Left ventricle myocardium superior (tissue), 1 donor: ENCODE data around the gene FAM184B. TPM values are rescaled to one million over a fixed set of nuclear protein-coding genes. Genes with fewer than 3 reads are reported as not detected.
"Not testable (repeated sequence)": the region's sequence is repeated elsewhere in the genome, so short reads cannot be mapped to it uniquely, and the experiment has no call there.

Experiments used
- ATAC-seq: fragments of 200-7000 bp; cut with Tn5 transposase; one replicate; pipeline ENCODE4 v1.9.1; 2020; ENCODE audit warnings: mild to moderate bottlenecking, moderate library complexity
- DNase-seq: peaks from one replicate; pipeline ENCODE4 v3.0.0-alpha.2; 2020
- intact Hi-C: fragments of 100-400 bp; cut with micrococcal nuclease; formaldehyde crosslinking; loops from one replicate; pipeline ENCODE4 v1.11.0; 2022
- total RNA-seq: library from RNA; stranded (reverse); fragmentation: NEBNext Ultra II Directional; extraction: Animal tissue kit (Norgen Biotek cat#: 25700); gene quantifications from one replicate; pipeline ENCODE4 v1.2.1, GENCODE V29; 2021
- donor health status: DM: no; HTN: yes; CAD: no; lungs with severe emphysema.

FAM184B gene
- total RNA-seq, 1 donor from 2014 or later = not detected

- ATAC-seq (no peak), DNase-seq (no peak)
- intact Hi-C loops = no loop called here
Observed at GRCh38 chr4:17726911-17727310, 54.5 kb downstream of the FAM184B start.

GRCh38 chr4:17723648-17724047 lies 57.8 kb downstream of the FAM184B start:
- intact Hi-C loops = no loop called here
- no peak for ATAC-seq
- no peak for DNase-seq

GRCh38 chr4:17722356-17722700 lies 59.1 kb downstream of the FAM184B start:
- intact Hi-C loops = no loop called here
- ATAC-seq = no peak
- DNase-seq = no peak

GRCh38 chr4:17721496-17722355 lies 59.7 kb downstream of the FAM184B start:
- no peak for ATAC-seq
- intact Hi-C loops = no loop called here
- no peak for DNase-seq

- ATAC-seq (no peak), DNase-seq (no peak)
- intact Hi-C loops = no loop called here
Observed at GRCh38 chr4:17719106-17719505, 62.3 kb downstream of the FAM184B start.

- DNase-seq (no peak), ATAC-seq (no peak)
- intact Hi-C loops = no loop called here
Observed at GRCh38 chr4:17718471-17718870, 63.0 kb downstream of the FAM184B start.

GRCh38 chr4:17717301-17717700 lies 64.1 kb downstream of the FAM184B start:
- ATAC-seq (no peak), DNase-seq (no peak)
- intact Hi-C loops = no loop called here

- DNase-seq (no peak), ATAC-seq (no peak)
- intact Hi-C loops = no loop called here
Observed at GRCh38 chr4:17715511-17715910, 65.9 kb downstream of the FAM184B start.

- no peak for DNase-seq
- intact Hi-C loops = no loop called here
- ATAC-seq = no peak
Observed at GRCh38 chr4:17713779-17714178, 67.6 kb downstream of the FAM184B start.

- no peak for ATAC-seq
- no peak for DNase-seq
- intact Hi-C loops = no loop called here
Observed at GRCh38 chr4:17712166-17712565, 69.3 kb downstream of the FAM184B start.

- DNase-seq, intact Hi-C loops, ATAC-seq: not testable (repeated sequence)
Observed at GRCh38 chr4:17711206-17711605, 70.2 kb downstream of the FAM184B start.

- ATAC-seq (no peak), DNase-seq (no peak)
- intact Hi-C loops = no loop called here
Observed at GRCh38 chr4:17709763-17710068, 71.7 kb downstream of the FAM184B start.

- intact Hi-C loops = no loop called here
- DNase-seq (no peak), ATAC-seq (no peak)
Observed at GRCh38 chr4:17708992-17709762, 72.2 kb downstream of the FAM184B start.

GRCh38 chr4:17707671-17708070 lies 73.8 kb downstream of the FAM184B start:
- ATAC-seq (no peak), DNase-seq (no peak)
- intact Hi-C loops = no loop called here

- no peak for ATAC-seq
- intact Hi-C loops = no loop called here
- DNase-seq = no peak
Observed at GRCh38 chr4:17705107-17705506, 76.3 kb downstream of the FAM184B start.

GRCh38 chr4:17704020-17704650 lies 77.3 kb downstream of the FAM184B start:
- ATAC-seq (no peak), DNase-seq (no peak)
- intact Hi-C loops = no loop called here

- ATAC-seq (no peak), DNase-seq (no peak)
- intact Hi-C loops = no loop called here
Observed at GRCh38 chr4:17702641-17703040, 78.8 kb downstream of the FAM184B start.

- no peak for ATAC-seq
- intact Hi-C loops = no loop called here
- DNase-seq = no peak
Observed at GRCh38 chr4:17701882-17702281, 79.5 kb downstream of the FAM184B start.

- intact Hi-C loops = no loop called here
- DNase-seq = no peak
- no peak for ATAC-seq
Observed at GRCh38 chr4:17701138-17701839, 80.1 kb downstream of the FAM184B start.

GRCh38 chr4:17699380-17699779 lies 82.0 kb downstream of the FAM184B start:
- no peak for ATAC-seq
- intact Hi-C loops = no loop called here
- DNase-seq = no peak
